Colonic mucosa (tissue), 4 donors: ENCODE measurements around the gene TGM2. TPM values are rescaled to one million over a fixed set of nuclear protein-coding genes. Genes with fewer than 3 reads are reported as not detected.

Experiments used
- DNase-seq: peaks from one replicate; pipeline ENCODE4 v3.0.0-alpha.2; 2020
- H3K27ac ChIP-seq: fragments of 200-600 bp; one replicate; pipeline ENCODE4 v1.8.0; 2021
- H3K27me3 ChIP-seq: fragments of 200-600 bp; one replicate; pipeline ENCODE4 v1.8.0; 2021
- H3K36me3 ChIP-seq: fragments of 200-600 bp; one replicate; pipeline ENCODE4 v1.8.0; 2021
- H3K4me1 ChIP-seq: fragments of 200-600 bp; one replicate; pipeline ENCODE4 v1.8.0; 2021; ENCODE audit warnings: mild to moderate bottlenecking
- H3K4me3 ChIP-seq: fragments of 200-600 bp; one replicate; pipeline ENCODE4 v1.8.0; 2021
- H3K9ac ChIP-seq, 2 donors: one replicate each; pipeline ENCODE4 v1.7.0; 2013; ENCODE audit warnings: control low read depth in 2 of 2, low read depth in 2 of 2, low read length in 2 of 2
- H3K9me3 ChIP-seq: fragments of 200-600 bp; one replicate; pipeline ENCODE4 v1.8.0; 2021
- CTCF ChIP-seq: fragments of 200-600 bp; IDR thresholded peaks from one replicate; pipeline ENCODE4 v1.8.0; 2022; ENCODE audit warnings: antibody characterized with exemption, mild to moderate bottlenecking
- intact Hi-C: fragments of 100-400 bp; cut with DNase I; formaldehyde crosslinking; loops from one replicate; pipeline ENCODE4 v1.14.1; 2022
- total RNA-seq, 2 donors: library from RNA; stranded (reverse); fragmentation: NEBNext Ultra II Directional in 1 of 2; extraction: Animal tissue kit (Norgen Biotek cat#: 25700) in 1 of 2; gene quantifications; one replicate each; pipeline ENCODE4 v1.2.1, GENCODE V29; 2021
- donor health status: healthy.
- donor health status: DM: no; HTN: no; CAD: no.
- donor health status: DM: no; HTN: no; CAD: no.

The TGM2 gene
- total RNA-seq, 2 donors from 2014 or later = 14.5 to 32.8 TPM

- no peak for DNase-seq
- H3K4me3 ChIP-seq = no peak overlapping the region
- no peaks in the 10 kb centered on the region for H3K9me3 ChIP-seq
- no peaks in the 10 kb centered on the region for H3K36me3 ChIP-seq
- no peak overlapping the region for H3K9ac ChIP-seq
- H3K27ac ChIP-seq = peak overlapping the region; percentile 4
- TF ChIP-seq CTCF = no peak
- intact Hi-C loops = no loop called here
- H3K27me3 ChIP-seq = no peaks in the 10 kb centered on the region
- H3K4me1 ChIP-seq = no peaks in the 10 kb centered on the region
Measured at GRCh38 chr20:38093641-38094077, 71.4 kb downstream of the TGM2 start.

GRCh38 chr20:38092915-38093314 is 72.2 kb downstream of the TGM2 start:
- no peak overlapping the region for H3K9ac ChIP-seq
- H3K36me3 ChIP-seq = peaks cover 2% of the 10 kb centered on the region
- intact Hi-C loops = no loop called here
- no peaks in the 10 kb centered on the region for H3K9me3 ChIP-seq
- DNase-seq = no peak
- H3K27me3 ChIP-seq = no peaks in the 10 kb centered on the region
- TF ChIP-seq CTCF = no peak
- H3K27ac ChIP-seq = peak overlapping the region; percentile 19
- no peaks in the 10 kb centered on the region for H3K4me1 ChIP-seq
- no peak overlapping the region for H3K4me3 ChIP-seq

GRCh38 chr20:38092260-38092857 is 72.7 kb downstream of the TGM2 start:
- H3K9ac ChIP-seq = no peak overlapping the region
- TF ChIP-seq CTCF = no peak
- no peaks in the 10 kb centered on the region for H3K9me3 ChIP-seq
- H3K27me3 ChIP-seq = no peaks in the 10 kb centered on the region
- intact Hi-C loops = no loop called here
- H3K4me1 ChIP-seq = no peaks in the 10 kb centered on the region
- no peak for DNase-seq
- H3K36me3 ChIP-seq = peaks cover 4% of the 10 kb centered on the region
- H3K4me3 ChIP-seq = no peak overlapping the region
- H3K27ac ChIP-seq = peak overlapping the region; percentile 19

- peaks cover 4% of the 10 kb centered on the region for H3K36me3 ChIP-seq
- intact Hi-C loops = no loop called here
- DNase-seq = no peak
- no peaks in the 10 kb centered on the region for H3K9me3 ChIP-seq
- no peaks in the 10 kb centered on the region for H3K4me1 ChIP-seq
- H3K9ac ChIP-seq = no peak overlapping the region
- TF ChIP-seq CTCF = no peak
- peak overlapping the region; percentile 19 for H3K27ac ChIP-seq
- H3K4me3 ChIP-seq = no peak overlapping the region
- H3K27me3 ChIP-seq = no peaks in the 10 kb centered on the region
Measured at GRCh38 chr20:38091441-38092216, 73.4 kb downstream of the TGM2 start.

- H3K9me3 ChIP-seq = no peaks in the 10 kb centered on the region
- H3K27ac ChIP-seq = no peak overlapping the region
- H3K9ac ChIP-seq = no peak overlapping the region
- H3K4me1 ChIP-seq = no peaks in the 10 kb centered on the region
- H3K4me3 ChIP-seq = no peak overlapping the region
- intact Hi-C loops = no loop called here
- no peak for DNase-seq
- TF ChIP-seq CTCF = no peak
- H3K36me3 ChIP-seq = peaks cover 4% of the 10 kb centered on the region
- H3K27me3 ChIP-seq = no peaks in the 10 kb centered on the region
Measured at GRCh38 chr20:38090061-38090460, 75.0 kb downstream of the TGM2 start.
